Activated CD8-positive, alpha-beta memory T cell treated with anti-CD3 and anti-CD28 coated beads for 36 hours (primary cell): ENCODE measurements around the gene PIP5K1A. TPM values are rescaled to one million over a fixed set of nuclear protein-coding genes. Genes with fewer than 3 reads are reported as not detected.
"Not testable (repeated sequence)": the region's sequence is repeated elsewhere in the genome, so short reads cannot be mapped to it uniquely, and the experiment has no call there.

Experiments
- CTCF ChIA-PET: fragments of 350-600 bp; sonication (Branson Sonifier 250); formaldehyde crosslinking; loops from one replicate; lab custom pipeline; 2021; ENCODE audit warnings: antibody characterized with exemption; lab: Charles Lee
- POLR2A ChIA-PET: fragments of 350-600 bp; sonication (Branson Sonifier 250); formaldehyde crosslinking; loops from one replicate; lab custom pipeline; 2021; ENCODE audit warnings: antibody characterized with exemption; lab: Charles Lee
- total RNA-seq, 2 experiments: library from RNA; stranded (reverse); gene quantifications; one replicate each; pipeline ENCODE4 v1.2.3, GENCODE V29; 2021

PIP5K1A gene
- total RNA-seq, 2 experiments from 2014 or later, result 74.7 to 78.6 TPM

GRCh38 chr1:151176514-151177045 is 21.8 kb upstream of the PIP5K1A start:
- ChIA-PET CTCF (interaction anchor here (0.9 kb wide), 1 partner anchor 9 kb away, joined by 5 read pairs; no protein-coding TSS in a partner anchor), POLR2A (no interaction called here)

- ChIA-PET CTCF (interaction anchor here (0.7 to 0.8 kb wide), 2 partner anchors 88 to 227 kb away, joined by 3 read pairs; no protein-coding TSS in a partner anchor), POLR2A (no interaction called here)
Observed at GRCh38 chr1:151184211-151184610, 14.1 kb upstream of the PIP5K1A start.

GRCh38 chr1:151187205-151187604 is 11.1 kb upstream of the PIP5K1A start:
- POLR2A ChIA-PET, result no interaction called here

GRCh38 chr1:151188667-151189066 is 9.7 kb upstream of the PIP5K1A start:
- CTCF ChIA-PET, result interaction anchor here (0.6 to 2.2 kb wide), 3 partner anchors 10 to 250 kb away, joined by 3 to 6 read pairs (median 4); partner anchors contain the start of gene TNFAIP8L2
- POLR2A ChIA-PET, result interaction anchor here (0.5 to 0.6 kb wide), 2 partner anchors 19 to 20 kb away, joined by 3 to 5 read pairs; no protein-coding TSS in a partner anchor

More at GRCh38 chr1:151187205-151187604, 11.1 kb upstream of the PIP5K1A start:
- CTCF ChIA-PET, result no interaction called here

- CTCF ChIA-PET, result interaction anchor here (0.6 to 2.2 kb wide), 10 partner anchors 9 to 151 kb away, joined by 3 to 7 read pairs (median 4); partner anchors contain the start of genes GABPB2 and TNFAIP8L2
- POLR2A ChIA-PET, result interaction anchor here (0.5 to 1.7 kb wide), 13 partner anchors 9 to 654 kb away, joined by 3 to 8 read pairs (median 3); partner anchors contain the start of genes PIP5K1A, PSMD4, SCNM1 and TNFAIP8L2
Observed at GRCh38 chr1:151189637-151190445, 8.5 kb upstream of the PIP5K1A start, which contains the start of gene VPS72. Gene VPS72, minus strand, starts transcription at chr1:151190197. Its CDS starts 76 bp downstream, at chr1:151190121.

- POLR2A ChIA-PET, result no interaction called here
Observed at GRCh38 chr1:151192047-151192446, 6.3 kb upstream of the PIP5K1A start.

GRCh38 chr1:151193304-151193703 is 5.0 kb upstream of the PIP5K1A start:
- ChIA-PET CTCF (interaction anchor here (0.8 kb wide), 1 partner anchor 60 kb away, joined by 6 read pairs; no protein-coding TSS in a partner anchor), POLR2A (no interaction called here)

More at GRCh38 chr1:151192047-151192446, 6.3 kb upstream of the PIP5K1A start:
- CTCF ChIA-PET, result interaction anchor here (0.7 kb wide), 1 partner anchor 65 kb away, joined by 4 read pairs; no protein-coding TSS in a partner anchor

GRCh38 chr1:151193856-151194255 is 4.5 kb upstream of the PIP5K1A start:
- ChIA-PET CTCF (interaction anchor here (2.2 kb wide), 1 partner anchor 58 kb away, joined by 9 read pairs; no protein-coding TSS in a partner anchor), POLR2A (no interaction called here)

GRCh38 chr1:151194894-151195594 is 3.3 kb upstream of the PIP5K1A start:
- CTCF ChIA-PET, result interaction anchor here (0.6 to 2.2 kb wide), 3 partner anchors 31 to 56 kb away, joined by 3 to 9 read pairs (median 4); no protein-coding TSS in a partner anchor
- POLR2A ChIA-PET, result not testable (repeated sequence)

GRCh38 chr1:151196292-151196800 is 2.0 kb upstream of the PIP5K1A start:
- ChIA-PET POLR2A (interaction anchor here (0.6 to 0.7 kb wide), 2 partner anchors 86 to 203 kb away, joined by 3 to 6 read pairs; partner anchors contain the start of gene PSMB4), CTCF (interaction anchor here (0.6 to 1.0 kb wide), 3 partner anchors 34 to 99 kb away, joined by 3 to 5 read pairs (median 3); no protein-coding TSS in a partner anchor)

GRCh38 chr1:151197863-151198253 is 494 bp upstream of the PIP5K1A start:
- POLR2A ChIA-PET, result interaction anchor here (1.4 kb wide), 1 partner anchor 8 kb away, joined by 7 read pairs; the partner anchor contains the start of gene VPS72
- CTCF ChIA-PET, result no interaction called here

- POLR2A ChIA-PET, result interaction anchor here (0.6 kb wide), 1 partner anchor 51 kb away, joined by 8 read pairs; no protein-coding TSS in a partner anchor
Observed at GRCh38 chr1:151199873-151200581, 1.7 kb downstream of the PIP5K1A start.

GRCh38 chr1:151205381-151205965 is 7.1 kb downstream of the PIP5K1A start:
- CTCF ChIA-PET, POLR2A ChIA-PET: not testable (repeated sequence)

More at GRCh38 chr1:151199873-151200581, 1.7 kb downstream of the PIP5K1A start:
- CTCF ChIA-PET, result interaction anchor here (0.6 to 1.2 kb wide), 4 partner anchors 52 to 129 kb away, joined by 3 to 5 read pairs (median 4); no protein-coding TSS in a partner anchor

- ChIA-PET POLR2A (no interaction called here), CTCF (interaction anchor here (1.9 kb wide), 1 partner anchor 41 kb away, joined by 7 read pairs; no protein-coding TSS in a partner anchor)
Observed at GRCh38 chr1:151210830-151211229, 12.5 kb downstream of the PIP5K1A start.

- ChIA-PET CTCF (interaction anchor here (1.0 to 1.9 kb wide), 2 partner anchors 40 to 490 kb away, joined by 5 to 7 read pairs; no protein-coding TSS in a partner anchor), POLR2A (no interaction called here)
Observed at GRCh38 chr1:151211972-151212705, 13.8 kb downstream of the PIP5K1A start.

- ChIA-PET CTCF (no interaction called here), POLR2A (no interaction called here)
Observed at GRCh38 chr1:151213560-151213959, 15.2 kb downstream of the PIP5K1A start.
